Activated CD4-positive, alpha-beta memory T cell treated with anti-CD3 and anti-CD28 coated beads, Interleukin-2, amount 10 ng/mL, durations not matched to agents 7 days and 5 days (primary cell): ENCODE data around the gene TP53BP2. TPM values are rescaled to one million over a fixed set of nuclear protein-coding genes. Genes with fewer than 3 reads are reported as not detected.
"Not testable (repeated sequence)": the region's sequence is repeated elsewhere in the genome, so short reads cannot be mapped to it uniquely, and the experiment has no call there.

Experiments used
- CTCF ChIA-PET: fragments of 350-600 bp; sonication (Branson Sonifier 250); formaldehyde crosslinking; loops from one replicate; lab custom pipeline; 2021; ENCODE audit warnings: antibody characterized with exemption, inconsistent platforms; lab: Charles Lee
- POLR2A ChIA-PET: fragments of 350-600 bp; sonication (Branson Sonifier 250); formaldehyde crosslinking; loops from one replicate; lab custom pipeline; 2021; ENCODE audit warnings: antibody characterized with exemption; lab: Charles Lee
- DNase-seq: peaks from one replicate; pipeline ENCODE4 v3.0.0-alpha.2; 2020
- H3K27ac Mint-ChIP-seq: one replicate; pipeline ENCODE4 v1.8.0; 2021; ENCODE audit warnings: mild to moderate bottlenecking, mixed read lengths
- H3K27me3 Mint-ChIP-seq: one replicate; pipeline ENCODE4 v1.8.0; 2021; ENCODE audit warnings: mixed read lengths
- H3K36me3 Mint-ChIP-seq: one replicate; pipeline ENCODE4 v1.8.0; 2021; ENCODE audit warnings: low read depth, mixed read lengths
- H3K4me1 Mint-ChIP-seq: one replicate; pipeline ENCODE4 v1.8.0; 2021; ENCODE audit warnings: mixed read lengths
- H3K4me3 Mint-ChIP-seq: one replicate; pipeline ENCODE4 v1.8.0; 2021; ENCODE audit warnings: mild to moderate bottlenecking, mixed read lengths
- H3K9me3 Mint-ChIP-seq: one replicate; pipeline ENCODE4 v1.8.0; 2021; ENCODE audit warnings: mixed read lengths
- total RNA-seq, 2 experiments: library from RNA; stranded (reverse); gene quantifications; one replicate each; pipeline ENCODE4 v1.2.3, GENCODE V29; 2021

Gene TP53BP2
- total RNA-seq, 2 experiments from 2014 or later = 34.4 to 36.0 TPM

DNA sequence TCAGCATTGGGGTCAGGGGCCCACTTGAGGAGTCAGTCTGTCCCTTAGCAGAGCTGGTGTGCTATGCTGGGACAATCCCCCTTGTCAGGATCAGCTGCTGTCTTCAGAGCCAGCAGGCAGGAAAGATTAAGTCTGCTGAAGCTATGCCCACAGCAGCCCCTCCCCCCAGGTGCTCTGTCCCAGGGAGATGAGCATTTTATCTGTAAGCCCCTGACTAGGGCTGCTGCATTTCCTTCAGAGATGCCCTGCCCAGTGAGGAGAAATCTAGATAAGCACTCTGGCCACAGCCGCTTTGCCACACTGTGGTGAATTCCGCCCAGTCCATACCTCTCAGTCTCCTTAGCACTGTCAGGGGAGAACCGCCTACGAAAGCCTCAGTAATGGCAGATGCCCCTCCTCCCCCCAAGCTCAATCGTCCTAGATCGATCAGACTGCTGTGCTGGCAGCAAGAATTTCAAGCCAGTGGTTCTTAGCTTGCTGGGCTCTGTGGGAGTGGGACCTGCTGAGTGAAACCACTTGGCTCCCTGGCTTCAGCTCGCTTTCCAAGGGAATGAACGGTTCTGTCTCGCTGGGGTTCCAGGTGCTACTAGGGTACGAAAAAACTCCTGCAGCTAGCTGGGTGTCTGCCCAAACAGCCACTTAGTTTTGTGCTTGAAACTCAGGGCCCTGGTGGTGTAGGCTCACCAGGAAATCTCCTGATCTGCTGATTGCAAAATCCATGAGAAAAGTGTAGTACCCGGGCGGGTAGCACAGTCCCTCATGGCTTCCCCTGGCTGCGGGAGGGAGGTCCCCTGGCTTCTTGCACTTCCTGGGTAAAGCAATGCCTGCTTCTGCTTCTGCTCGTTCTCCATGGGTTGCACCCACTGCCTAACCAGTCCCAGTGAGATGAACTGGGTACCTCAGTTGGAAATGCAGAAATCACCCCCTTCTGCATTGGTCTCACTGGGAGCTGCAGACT lies 25.1 kb upstream of the TP53BP2 start:
- H3K9me3 Mint-ChIP-seq = no peaks in the 10 kb centered on the region
- H3K4me1 Mint-ChIP-seq = no peaks in the 10 kb centered on the region
- H3K27me3 Mint-ChIP-seq = peaks cover 42% of the 10 kb centered on the region
- ChIA-PET CTCF (interaction anchor here (1.0 kb wide), 1 partner anchor 59 kb away, joined by 4 read pairs; no protein-coding TSS in a partner anchor), POLR2A (interaction anchor here (1.2 kb wide), 1 partner anchor 25 kb away, joined by 4 read pairs; the partner anchor contains the start of gene TP53BP2)
- no peak overlapping the region for H3K27ac Mint-ChIP-seq
- no peak overlapping the region for H3K4me3 Mint-ChIP-seq
- no peaks in the 10 kb centered on the region for H3K36me3 Mint-ChIP-seq
- DNase-seq = no peak

DNA sequence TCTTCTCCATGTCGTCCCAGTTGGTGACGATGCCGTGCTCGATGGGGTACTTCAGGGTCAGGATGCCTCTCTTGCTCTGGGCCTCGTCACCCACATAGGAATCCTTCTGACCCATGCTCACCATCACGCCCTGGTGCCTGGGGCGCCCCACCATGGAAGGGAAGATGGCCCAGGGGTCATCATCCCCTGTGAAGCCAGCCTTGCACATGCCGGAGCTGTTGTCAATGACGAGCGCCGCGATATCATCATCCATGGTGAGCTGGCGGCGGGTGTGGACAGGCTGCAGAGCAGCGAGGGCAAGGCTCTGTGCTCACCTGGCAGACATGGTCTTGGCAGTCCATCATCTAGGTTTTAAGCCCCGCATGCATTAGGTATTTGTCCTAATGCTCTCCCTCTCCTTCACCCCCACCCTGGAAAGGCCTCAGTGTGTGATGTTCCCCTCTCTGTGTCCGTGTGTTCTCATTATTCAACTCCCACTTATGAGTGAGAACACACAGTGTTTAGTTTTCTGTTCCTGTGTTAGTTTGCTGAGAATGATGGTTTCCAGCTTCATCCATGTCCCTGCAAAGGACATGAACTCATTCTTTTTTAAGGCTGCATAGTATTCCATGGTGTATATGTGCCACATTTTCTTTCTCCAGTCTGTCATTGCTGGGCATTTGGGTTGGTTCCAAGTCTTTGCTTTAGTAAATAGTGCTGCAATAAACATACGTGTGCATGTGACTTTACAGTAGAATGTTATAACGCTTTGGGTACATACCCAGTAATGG lies 19.0 kb upstream of the TP53BP2 start:
- POLR2A ChIA-PET, DNase-seq, H3K4me1 Mint-ChIP-seq, H3K9me3 Mint-ChIP-seq, H3K27ac Mint-ChIP-seq, H3K36me3 Mint-ChIP-seq, H3K4me3 Mint-ChIP-seq, CTCF ChIA-PET: not testable (repeated sequence)
- peaks cover 27% of the 10 kb centered on the region for H3K27me3 Mint-ChIP-seq

DNA sequence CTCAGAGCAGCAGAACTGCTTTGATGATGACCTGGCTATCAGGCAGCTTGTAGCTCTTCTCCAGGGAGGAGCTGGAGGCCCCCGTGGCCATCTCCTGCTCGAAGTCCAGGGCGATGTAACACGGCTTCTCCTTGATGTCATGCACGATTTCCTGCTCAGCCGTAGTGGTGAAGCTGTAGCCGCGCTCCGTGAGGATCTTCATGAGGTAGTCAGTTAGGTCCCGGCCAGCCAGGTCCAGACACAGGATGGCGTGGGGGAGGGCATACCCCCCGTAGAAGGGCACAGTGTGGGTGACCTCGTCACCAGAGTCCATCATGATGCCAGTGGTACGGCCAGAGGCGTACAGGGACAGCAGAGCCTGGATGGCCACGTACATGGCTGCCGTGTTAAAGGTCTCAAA lies 18.3 kb upstream of the TP53BP2 start:
- no peaks in the 10 kb centered on the region for H3K4me1 Mint-ChIP-seq
- H3K36me3 Mint-ChIP-seq = no peaks in the 10 kb centered on the region
- ChIA-PET POLR2A (no interaction called here), CTCF (no interaction called here)
- no peak overlapping the region for H3K27ac Mint-ChIP-seq
- H3K4me3 Mint-ChIP-seq = no peak overlapping the region
- peaks cover 28% of the 10 kb centered on the region for H3K27me3 Mint-ChIP-seq
- H3K9me3 Mint-ChIP-seq = no peaks in the 10 kb centered on the region
- DNase-seq = no peak

DNA sequence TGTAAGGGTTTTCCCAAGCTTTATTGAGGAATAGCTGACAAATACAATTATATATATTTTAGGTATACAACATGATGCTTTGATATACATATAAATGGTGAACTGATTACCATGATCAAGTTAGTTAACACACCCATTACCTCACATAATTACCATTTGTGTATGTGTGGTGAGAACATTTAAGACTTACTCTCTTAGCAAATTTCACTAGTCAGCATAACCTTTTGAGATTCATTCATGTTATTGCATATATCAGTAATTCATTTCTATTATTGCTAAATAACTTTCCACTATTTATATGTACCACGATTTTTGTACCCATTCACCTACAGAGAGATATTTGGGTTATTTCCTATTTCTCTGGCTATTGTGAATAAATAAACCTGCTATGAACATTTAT lies 16.2 kb upstream of the TP53BP2 start:
- DNase-seq = no peak
- POLR2A ChIA-PET = no interaction called here
- no peak overlapping the region for H3K27ac Mint-ChIP-seq
- no peak overlapping the region for H3K4me3 Mint-ChIP-seq
- peaks cover 12% of the 10 kb centered on the region for H3K27me3 Mint-ChIP-seq
- CTCF ChIA-PET = interaction anchor here (0.6 kb wide), 1 partner anchor 244 kb away, joined by 3 read pairs; no protein-coding TSS in a partner anchor
- H3K4me1 Mint-ChIP-seq = no peaks in the 10 kb centered on the region
- no peaks in the 10 kb centered on the region for H3K36me3 Mint-ChIP-seq
- no peaks in the 10 kb centered on the region for H3K9me3 Mint-ChIP-seq

DNA sequence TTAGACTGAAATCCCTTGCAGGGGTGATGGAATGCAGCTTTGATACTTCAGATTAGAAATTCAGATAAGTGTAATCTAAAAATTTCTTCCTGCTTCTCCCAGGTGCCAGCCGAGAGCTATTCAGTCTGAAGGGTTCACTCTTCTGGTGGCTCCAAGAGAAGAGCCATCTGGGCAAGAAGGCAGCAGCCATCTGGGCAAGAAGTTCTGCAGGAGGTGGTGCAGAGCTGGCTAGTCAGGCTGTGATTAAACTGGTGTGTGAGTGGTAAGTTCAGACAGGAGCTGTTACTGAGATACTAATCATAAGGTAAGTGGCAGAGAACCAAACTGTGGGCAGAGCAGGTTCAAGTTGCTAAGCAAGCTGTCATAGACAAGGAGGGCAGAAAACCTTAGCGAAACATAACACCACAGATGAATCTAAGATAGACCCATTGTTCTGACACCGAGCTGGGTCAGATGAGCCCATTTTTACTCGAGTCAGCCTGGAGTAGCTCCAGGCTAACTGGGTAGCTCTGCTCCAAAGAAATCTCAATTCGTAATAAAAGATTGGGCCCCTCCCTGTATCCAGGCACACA lies 14.4 kb upstream of the TP53BP2 start:
- H3K27me3 Mint-ChIP-seq = peaks cover 7% of the 10 kb centered on the region
- no peak overlapping the region for H3K4me3 Mint-ChIP-seq
- H3K36me3 Mint-ChIP-seq = no peaks in the 10 kb centered on the region
- no peaks in the 10 kb centered on the region for H3K9me3 Mint-ChIP-seq
- H3K4me1 Mint-ChIP-seq = no peaks in the 10 kb centered on the region
- ChIA-PET CTCF (interaction anchor here (0.9 kb wide), 1 partner anchor 9 kb away, joined by 3 read pairs; no protein-coding TSS in a partner anchor), POLR2A (interaction anchor here (1.4 kb wide), 1 partner anchor 14 kb away, joined by 7 read pairs; no protein-coding TSS in a partner anchor)
- DNase-seq = no peak
- no peak overlapping the region for H3K27ac Mint-ChIP-seq

DNA sequence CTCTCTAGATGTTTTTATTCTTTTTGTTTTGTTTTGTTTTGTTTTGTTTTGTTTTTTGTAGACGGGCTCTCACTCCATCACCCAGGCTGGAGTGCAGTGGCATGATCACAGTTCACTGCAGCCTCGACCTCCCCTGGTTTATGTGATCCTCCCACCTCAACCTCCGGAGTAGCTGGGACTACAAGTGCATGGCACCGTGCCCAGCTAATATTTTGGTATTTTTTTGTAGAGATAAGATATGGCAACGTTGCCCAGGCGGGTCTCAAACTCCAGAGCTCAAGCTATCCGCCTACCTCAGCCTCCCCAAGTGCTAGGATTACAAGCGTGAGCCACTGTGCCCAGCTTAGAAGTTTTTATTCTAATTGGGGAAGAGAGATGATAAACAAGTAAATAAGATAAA lies 13.3 kb upstream of the TP53BP2 start:
- Mint-ChIP-seq H3K4me3 (no peak overlapping the region), H3K36me3 (no peaks in the 10 kb centered on the region), H3K27me3 (peaks cover 7% of the 10 kb centered on the region), H3K9me3 (no peaks in the 10 kb centered on the region), H3K4me1 (no peaks in the 10 kb centered on the region), H3K27ac (no peak overlapping the region)
- CTCF ChIA-PET = no interaction called here
- DNase-seq = no peak
- POLR2A ChIA-PET = interaction anchor here (1.2 kb wide), 1 partner anchor 14 kb away, joined by 9 read pairs; the partner anchor contains the start of gene TP53BP2

DNA sequence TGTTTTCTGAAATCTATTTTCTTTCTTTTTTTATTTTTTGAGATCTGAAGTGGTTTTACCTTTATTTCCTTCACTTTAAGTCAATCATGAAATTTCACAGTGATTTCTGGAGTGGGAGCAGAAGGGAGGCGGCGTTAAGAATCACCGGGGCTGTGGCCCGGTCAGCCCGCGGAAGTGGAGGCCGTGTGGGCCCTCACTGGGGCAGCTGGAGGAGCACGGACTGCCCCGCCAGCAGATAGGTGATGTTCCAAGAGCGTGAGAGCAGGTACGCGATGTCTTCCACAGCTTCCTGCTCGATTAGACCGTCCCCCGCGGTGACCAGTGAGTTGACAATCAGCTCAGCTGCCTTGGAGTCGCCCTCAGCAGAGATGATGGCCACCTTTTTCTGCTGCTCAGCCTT lies 10.6 kb upstream of the TP53BP2 start:
- Mint-ChIP-seq H3K4me1 (peaks cover 5% of the 10 kb centered on the region), H3K27me3 (peaks cover 7% of the 10 kb centered on the region), H3K36me3 (no peaks in the 10 kb centered on the region), H3K27ac (no peak overlapping the region), H3K9me3 (no peaks in the 10 kb centered on the region), H3K4me3 (no peak overlapping the region)
- POLR2A ChIA-PET = no interaction called here
- DNase-seq = no peak
- CTCF ChIA-PET = no interaction called here

DNA sequence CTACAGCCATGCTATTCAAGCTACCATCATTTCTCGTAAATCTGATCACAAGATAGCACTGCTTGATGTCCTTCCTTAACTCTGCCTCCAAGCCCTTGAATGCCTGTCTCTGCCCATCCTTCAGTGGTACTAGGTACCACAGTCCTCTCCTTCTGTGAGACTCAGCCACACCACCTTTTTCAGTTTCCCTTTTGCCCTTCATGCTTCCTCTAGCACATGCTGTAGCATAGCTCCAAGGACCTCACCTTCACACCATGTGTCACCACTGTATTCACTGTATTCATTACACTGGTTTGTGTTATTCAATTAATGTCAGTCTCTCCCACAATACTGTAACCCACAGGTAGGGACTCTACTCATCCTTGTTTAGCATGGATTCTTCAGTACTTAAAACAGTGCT lies 8.0 kb upstream of the TP53BP2 start:
- Mint-ChIP-seq H3K4me1 (peaks cover 7% of the 10 kb centered on the region), H3K9me3 (peaks cover 2% of the 10 kb centered on the region), H3K4me3 (no peak overlapping the region), H3K36me3 (no peaks in the 10 kb centered on the region), H3K27me3 (no peaks in the 10 kb centered on the region), H3K27ac (no peak overlapping the region)
- no peak for DNase-seq
- CTCF ChIA-PET = no interaction called here
- POLR2A ChIA-PET = interaction anchor here (1.2 kb wide), 1 partner anchor 8 kb away, joined by 3 read pairs; the partner anchor contains the start of gene TP53BP2

DNA sequence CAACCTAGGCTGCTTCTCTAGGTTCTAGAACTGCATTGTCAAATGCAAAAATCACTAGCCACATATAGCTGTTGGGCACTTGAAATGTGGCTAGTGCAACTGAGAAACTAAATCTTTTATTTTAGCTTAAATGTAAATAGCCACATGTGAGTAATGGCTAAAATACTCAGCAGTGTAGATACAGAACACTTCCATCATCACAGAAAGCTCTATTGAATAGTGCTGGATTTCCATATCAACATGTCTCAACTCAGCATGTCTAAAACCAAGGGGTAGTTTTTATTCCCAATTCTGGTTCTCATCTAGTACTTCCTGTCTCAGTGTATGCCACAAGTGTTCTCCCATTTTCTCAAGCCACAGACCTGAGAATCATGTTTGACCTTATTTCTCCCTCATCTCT lies 7.5 kb upstream of the TP53BP2 start:
- H3K36me3 Mint-ChIP-seq = peaks cover 2% of the 10 kb centered on the region
- H3K27me3 Mint-ChIP-seq = no peaks in the 10 kb centered on the region
- CTCF ChIA-PET = no interaction called here
- POLR2A ChIA-PET = interaction anchor here (1.2 kb wide), 1 partner anchor 8 kb away, joined by 3 read pairs; the partner anchor contains the start of gene TP53BP2
- H3K4me1 Mint-ChIP-seq = peaks cover 7% of the 10 kb centered on the region
- peaks cover 7% of the 10 kb centered on the region for H3K9me3 Mint-ChIP-seq
- H3K4me3 Mint-ChIP-seq = no peak overlapping the region
- no peak for DNase-seq
- no peak overlapping the region for H3K27ac Mint-ChIP-seq

DNA sequence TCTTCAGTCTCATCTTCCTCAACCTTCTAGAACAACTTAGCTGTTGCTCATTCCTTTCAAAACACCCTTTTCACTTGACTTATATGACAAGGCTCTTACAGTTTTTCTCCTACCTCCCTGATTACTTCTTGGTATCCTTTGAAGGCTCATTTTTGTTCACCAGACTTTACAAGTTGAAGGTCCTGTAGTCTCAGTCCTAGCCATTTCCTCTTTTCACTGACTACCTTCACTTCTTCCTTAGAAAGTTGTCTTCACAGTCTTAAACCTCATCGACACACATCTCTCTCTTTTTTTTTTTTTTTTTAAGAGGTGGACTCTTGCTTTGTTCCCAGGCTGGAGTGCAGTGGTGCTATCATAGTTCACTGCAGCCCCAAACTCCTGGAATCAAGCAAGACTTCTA lies 6.6 kb upstream of the TP53BP2 start:
- DNase-seq = no peak
- H3K27me3 Mint-ChIP-seq = no peaks in the 10 kb centered on the region
- peaks cover 13% of the 10 kb centered on the region for H3K4me1 Mint-ChIP-seq
- no peak overlapping the region for H3K27ac Mint-ChIP-seq
- ChIA-PET CTCF (no interaction called here), POLR2A (no interaction called here)
- H3K36me3 Mint-ChIP-seq = peaks cover 9% of the 10 kb centered on the region
- peaks cover 7% of the 10 kb centered on the region for H3K9me3 Mint-ChIP-seq
- no peak overlapping the region for H3K4me3 Mint-ChIP-seq

DNA sequence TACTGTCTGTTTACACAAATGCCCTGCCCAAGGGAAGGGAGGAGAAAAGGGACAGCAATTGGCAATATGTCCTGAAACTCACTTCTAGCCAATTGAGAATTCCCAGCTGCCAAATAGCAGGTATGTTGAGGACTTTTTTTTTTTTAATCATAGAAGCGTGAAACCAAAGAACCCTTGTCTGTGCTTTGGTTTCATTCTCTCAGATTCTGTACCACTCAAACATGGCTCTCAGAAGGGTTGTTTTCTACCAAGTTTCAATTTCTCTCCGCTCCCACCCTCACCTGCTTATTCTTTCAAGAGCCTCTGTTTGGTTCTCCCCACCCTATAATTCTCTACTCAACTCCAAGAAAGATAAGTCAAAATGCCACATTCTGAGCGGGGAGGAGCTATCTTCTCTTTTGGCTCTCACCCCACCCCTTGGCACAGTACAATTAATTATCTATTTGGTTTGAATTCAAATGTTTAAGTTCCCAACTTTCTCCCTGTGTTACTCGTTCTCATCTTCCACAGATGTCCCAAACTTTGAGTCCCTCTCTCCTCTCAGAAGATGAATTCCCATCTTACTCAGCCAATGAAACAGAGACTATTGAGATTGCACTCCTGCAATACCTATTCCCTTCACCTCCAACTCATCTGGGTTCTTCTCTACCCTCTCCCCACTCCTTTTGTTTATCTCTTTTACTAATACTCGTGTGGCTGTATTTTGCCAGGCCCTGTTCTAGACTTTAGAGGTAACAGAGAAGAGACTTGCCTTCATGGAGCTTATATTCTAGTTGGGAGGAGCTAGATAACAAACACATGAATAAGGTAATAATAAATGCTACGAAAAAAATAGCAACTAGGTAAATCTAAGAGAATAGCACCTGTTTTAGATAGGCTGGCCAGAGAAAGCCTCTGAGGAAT lies 3.9 kb upstream of the TP53BP2 start:
- DNase-seq = no peak
- Mint-ChIP-seq H3K4me1 (peaks cover 26% of the 10 kb centered on the region), H3K27me3 (no peaks in the 10 kb centered on the region), H3K27ac (no peak overlapping the region), H3K4me3 (no peak overlapping the region), H3K9me3 (peaks cover 7% of the 10 kb centered on the region), H3K36me3 (peaks cover 13% of the 10 kb centered on the region)
- ChIA-PET CTCF (interaction anchor here (1.5 kb wide), 1 partner anchor 100 kb away, joined by 5 read pairs; no protein-coding TSS in a partner anchor), POLR2A (interaction anchor here (1.1 kb wide), 1 partner anchor 9 kb away, joined by 3 read pairs; no protein-coding TSS in a partner anchor)

DNA sequence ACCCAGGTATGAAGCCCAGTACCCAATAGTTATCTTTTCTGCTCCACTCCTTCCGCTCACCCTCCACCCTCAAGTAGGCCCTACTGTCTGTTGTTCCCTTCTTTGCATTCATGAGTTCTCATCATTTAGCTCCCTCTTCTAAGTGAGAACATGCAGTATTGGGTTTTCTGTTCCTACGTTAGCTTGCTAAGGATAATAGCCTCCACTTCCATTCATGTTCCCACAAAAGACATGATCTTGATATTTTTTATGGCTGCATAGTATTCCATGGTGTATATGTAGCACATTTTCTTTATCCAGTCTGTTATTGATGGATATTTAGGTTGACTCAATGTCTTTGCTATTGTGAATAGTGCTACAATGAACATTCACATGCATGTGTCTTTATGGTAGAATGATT lies 2.8 kb upstream of the TP53BP2 start:
- peaks cover 7% of the 10 kb centered on the region for H3K9me3 Mint-ChIP-seq

More for the DNA sequence above, 2.8 kb upstream of the TP53BP2 start:
- Mint-ChIP-seq H3K4me1 (peaks cover 31% of the 10 kb centered on the region), H3K27ac (no peak overlapping the region), H3K4me3 (no peak overlapping the region), H3K36me3 (peaks cover 15% of the 10 kb centered on the region), H3K27me3 (no peaks in the 10 kb centered on the region)
- no peak for DNase-seq
- ChIA-PET POLR2A (no interaction called here), CTCF (interaction anchor here (1.5 kb wide), 1 partner anchor 99 kb away, joined by 5 read pairs; no protein-coding TSS in a partner anchor)
